SU-DHL-6 (cell line): ENCODE data around the gene ANKRD30B.
"Not testable (repeated sequence)": the region's sequence is repeated elsewhere in the genome, so short reads cannot be mapped to it uniquely, and the experiment has no call there.

Source experiments
- H2AFZ ChIP-seq: fragments of 200-600 bp; sonication (generic); 2 replicates; pipeline ENCODE4 v1.6.1; 2014; ENCODE audit warnings: low read depth, mild to moderate bottlenecking, moderate library complexity, mixed read lengths, antibody characterized with exemption, low read length; ENCODE audit not compliant: severe bottlenecking
- H3F3A ChIP-seq: fragments of 200-600 bp; shearing (Covaris generic); 2 replicates; pipeline ENCODE4 v1.6.0; 2016; ENCODE audit warnings: antibody characterized with exemption, mild to moderate bottlenecking; ENCODE audit not compliant: insufficient read depth
- H3K27ac ChIP-seq: fragments of 200-600 bp; sonication (generic); 2 replicates; pipeline ENCODE4 v1.5.1; 2016; ENCODE audit warnings: low read depth, mild to moderate bottlenecking, low read length, moderate library complexity, mixed read lengths
- H3K27me3 ChIP-seq: fragments of 200-600 bp; sonication (generic), shearing (Covaris generic); 2 replicates; pipeline ENCODE4 v1.6.0; 2014; ENCODE audit warnings: mild to moderate bottlenecking, low read length
- H3K36me3 ChIP-seq: fragments of 200-600 bp; sonication (generic); 2 replicates; pipeline ENCODE4 v1.6.1; 2014; ENCODE audit warnings: mild to moderate bottlenecking, low read length, mixed read lengths
- H3K4me2 ChIP-seq: fragments of 300-600, 200-600 bp; shearing (Covaris generic), sonication (generic); 2 replicates; pipeline ENCODE4 v1.6.0; 2014; ENCODE audit warnings: low read length, low read depth, mild to moderate bottlenecking; ENCODE audit not compliant: poor library complexity, severe bottlenecking
- H3K4me3 ChIP-seq: fragments of 200-600 bp; sonication (generic); 2 replicates; pipeline ENCODE4 v1.5.1; 2014; ENCODE audit warnings: antibody characterized with exemption, low read length, mild to moderate bottlenecking, mixed read lengths; ENCODE audit not compliant: insufficient read depth, poor library complexity, severe bottlenecking
- H3K79me2 ChIP-seq: fragments of 200-600 bp; sonication (generic); 2 replicates; pipeline ENCODE4 v1.6.1; 2014; ENCODE audit warnings: mild to moderate bottlenecking, low read length, moderate library complexity; ENCODE audit not compliant: insufficient read depth
- H3K9ac ChIP-seq: fragments of 200-600 bp; sonication (generic); 2 replicates; pipeline ENCODE4 v1.7.0; 2014; ENCODE audit warnings: mild to moderate bottlenecking, low read length
- H3K9me2 ChIP-seq: fragments of 200-600 bp; sonication (generic); replicated peaks from 2 replicates; pipeline ENCODE4 v1.6.1; 2014; ENCODE audit warnings: low read length; ENCODE audit not compliant: insufficient read depth
- H3K9me3 ChIP-seq: fragments of 200-600 bp; sonication (generic); 2 replicates; pipeline ENCODE4 v1.6.1; 2014; ENCODE audit warnings: low read length, mixed read lengths; ENCODE audit not compliant: insufficient read depth
- H4K20me1 ChIP-seq: fragments of 200-600 bp; sonication (generic); 2 replicates; pipeline ENCODE4 v1.6.1; 2014; ENCODE audit warnings: low read depth, mild to moderate bottlenecking, antibody characterized with exemption, low read length, moderate library complexity, mixed read lengths

Gene ANKRD30B

DNA sequence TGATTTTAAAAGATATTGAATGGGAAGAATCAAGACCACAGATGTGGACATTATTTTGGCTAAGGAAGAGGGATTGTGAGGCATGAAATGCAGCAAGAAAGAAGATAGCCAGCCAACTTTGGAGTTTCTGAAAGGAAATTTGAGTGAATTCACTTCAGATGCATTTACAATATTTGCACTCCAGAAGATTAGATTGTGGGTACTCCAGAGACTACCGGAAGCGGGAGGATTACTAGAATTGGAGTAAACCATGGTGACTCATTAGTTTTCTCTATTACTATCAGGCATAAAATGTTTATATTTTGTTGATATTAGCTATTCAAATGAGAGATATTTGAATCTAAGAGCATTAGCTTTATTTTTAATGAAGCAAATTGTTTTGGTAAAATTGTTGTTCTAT, 93.6 kb downstream of the ANKRD30B start:
- not testable (repeated sequence) for H3K27ac ChIP-seq

DNA sequence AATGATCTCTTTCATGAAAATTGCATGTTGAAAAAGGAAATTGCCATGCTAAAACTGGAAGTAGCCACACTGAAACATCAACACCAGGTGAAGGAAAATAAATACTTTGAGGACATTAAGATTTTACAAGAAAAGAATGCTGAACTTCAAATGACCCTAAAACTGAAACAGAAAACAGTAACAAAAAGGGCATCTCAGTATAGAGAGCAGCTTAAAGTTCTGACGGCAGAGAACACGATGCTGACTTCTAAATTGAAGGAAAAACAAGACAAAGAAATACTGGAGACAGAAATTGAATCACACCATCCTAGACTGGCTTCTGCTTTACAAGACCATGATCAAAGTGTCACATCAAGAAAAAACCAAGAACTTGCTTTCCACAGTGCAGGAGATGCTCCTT, 103.6 kb downstream of the ANKRD30B start:
- H3K4me3 ChIP-seq, H4K20me1 ChIP-seq, H3K27ac ChIP-seq, H2AFZ ChIP-seq, H3K9me2 ChIP-seq, H3K79me2 ChIP-seq, H3K36me3 ChIP-seq, H3K4me2 ChIP-seq, H3K9ac ChIP-seq, H3K27me3 ChIP-seq, H3K9me3 ChIP-seq, H3F3A ChIP-seq: not testable (repeated sequence)

More for the DNA sequence above, 93.6 kb downstream of the ANKRD30B start:
- not testable (repeated sequence) for H2AFZ ChIP-seq, H3K9me3 ChIP-seq, H3K27me3 ChIP-seq, H3K79me2 ChIP-seq, H3K9ac ChIP-seq, H3F3A ChIP-seq, H3K9me2 ChIP-seq, H3K4me3 ChIP-seq, H4K20me1 ChIP-seq, H3K36me3 ChIP-seq, H3K4me2 ChIP-seq

DNA sequence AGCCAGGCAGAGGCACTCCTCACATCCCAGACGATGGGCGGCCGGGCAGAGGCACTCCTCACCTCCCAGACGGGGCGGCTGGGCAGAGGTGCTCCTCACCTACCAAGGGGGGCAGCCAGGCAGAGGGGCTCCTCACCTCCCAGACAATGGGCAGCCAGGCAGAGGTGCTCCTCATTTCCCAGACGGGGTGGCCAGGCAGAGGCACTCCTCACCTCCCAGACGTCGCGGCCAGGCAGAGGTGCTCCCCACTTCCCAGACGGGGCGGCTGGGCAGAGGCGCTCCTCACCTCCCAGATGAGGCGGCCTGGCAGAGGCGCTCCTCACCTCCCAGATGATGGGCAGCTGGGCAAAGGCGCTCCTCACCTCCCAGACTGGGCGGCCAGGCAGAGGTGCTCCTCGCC, 107.7 kb downstream of the ANKRD30B start:
- H3K4me2 ChIP-seq, H3K4me3 ChIP-seq, H3K9me3 ChIP-seq, H4K20me1 ChIP-seq, H3K9me2 ChIP-seq, H3K9ac ChIP-seq, H3F3A ChIP-seq, H3K36me3 ChIP-seq, H3K79me2 ChIP-seq, H3K27me3 ChIP-seq, H2AFZ ChIP-seq, H3K27ac ChIP-seq: not testable (repeated sequence)

DNA sequence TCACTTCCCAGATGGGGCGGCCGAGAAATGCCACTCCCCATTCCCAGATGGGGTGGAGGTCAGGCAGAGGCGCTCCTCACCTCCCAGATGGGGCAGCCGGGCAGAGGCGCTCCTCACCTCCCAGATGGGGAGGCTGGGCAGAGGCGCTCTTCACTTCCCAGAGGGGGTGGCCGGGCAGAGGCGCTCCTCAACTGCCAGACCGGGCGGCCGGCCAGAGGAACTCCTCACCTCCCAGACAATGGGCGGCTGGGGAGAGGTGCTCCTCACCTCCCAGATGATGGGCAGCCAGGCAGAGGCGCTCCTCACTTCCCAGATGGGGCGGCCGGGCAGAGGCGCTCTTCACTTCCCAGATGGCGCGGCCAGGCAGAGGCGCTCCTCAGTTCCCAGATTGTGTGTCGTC, 108.3 kb downstream of the ANKRD30B start:
- H3F3A ChIP-seq, H3K27ac ChIP-seq, H3K4me3 ChIP-seq, H3K36me3 ChIP-seq, H4K20me1 ChIP-seq, H3K4me2 ChIP-seq, H3K9me3 ChIP-seq, H3K79me2 ChIP-seq, H3K27me3 ChIP-seq, H3K9ac ChIP-seq, H2AFZ ChIP-seq, H3K9me2 ChIP-seq: not testable (repeated sequence)

DNA sequence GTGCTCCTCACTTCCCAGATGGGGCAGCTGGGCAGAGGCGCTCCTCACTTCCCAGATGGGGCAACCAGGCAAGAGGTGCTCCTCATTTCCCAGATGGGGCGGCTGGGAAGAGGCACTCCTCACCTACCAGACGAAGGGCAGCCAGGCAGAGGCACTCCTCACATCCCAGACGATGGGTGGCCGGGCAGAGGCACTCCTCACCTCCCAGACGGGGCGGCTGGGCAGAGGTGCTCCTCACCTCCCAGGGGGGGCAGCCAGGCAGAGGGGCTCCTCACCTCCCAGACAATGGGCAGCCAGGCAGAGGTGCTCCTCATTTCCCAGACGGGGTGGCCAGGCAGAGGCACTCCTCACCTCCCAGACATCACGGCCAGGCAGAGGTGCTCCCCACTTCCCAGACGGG, 110.5 kb downstream of the ANKRD30B start:
- H3K9me2 ChIP-seq, H2AFZ ChIP-seq, H3K27me3 ChIP-seq, H3K9me3 ChIP-seq, H3K4me3 ChIP-seq, H3K27ac ChIP-seq, H3K79me2 ChIP-seq, H3K36me3 ChIP-seq, H3F3A ChIP-seq, H3K4me2 ChIP-seq, H3K9ac ChIP-seq, H4K20me1 ChIP-seq: not testable (repeated sequence)

DNA sequence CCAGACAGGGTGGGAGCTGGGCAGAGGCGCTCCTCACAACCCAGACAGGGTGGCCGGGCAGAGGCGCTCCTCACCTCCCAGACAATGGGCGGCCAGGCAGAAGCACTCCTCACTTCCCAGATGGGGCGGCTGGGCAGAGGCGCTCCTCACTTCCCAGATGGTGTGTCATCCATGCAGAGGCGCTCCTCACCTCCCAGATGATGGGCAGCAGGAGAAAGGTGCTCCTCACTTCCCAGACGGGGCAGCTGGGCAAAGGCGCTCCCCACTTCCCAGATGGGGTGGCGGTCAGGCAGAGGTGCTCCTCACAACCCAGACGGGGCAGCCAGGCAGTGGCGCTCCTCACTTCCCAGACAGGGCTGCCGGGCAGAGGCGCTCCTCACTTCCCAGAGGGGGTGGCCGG, 112.0 kb downstream of the ANKRD30B start:
- not testable (repeated sequence) for H3K4me2 ChIP-seq, H3K9me3 ChIP-seq, H2AFZ ChIP-seq, H3K9me2 ChIP-seq, H3K9ac ChIP-seq, H3K27ac ChIP-seq, H3K4me3 ChIP-seq, H4K20me1 ChIP-seq, H3K27me3 ChIP-seq, H3K79me2 ChIP-seq, H3F3A ChIP-seq, H3K36me3 ChIP-seq

DNA sequence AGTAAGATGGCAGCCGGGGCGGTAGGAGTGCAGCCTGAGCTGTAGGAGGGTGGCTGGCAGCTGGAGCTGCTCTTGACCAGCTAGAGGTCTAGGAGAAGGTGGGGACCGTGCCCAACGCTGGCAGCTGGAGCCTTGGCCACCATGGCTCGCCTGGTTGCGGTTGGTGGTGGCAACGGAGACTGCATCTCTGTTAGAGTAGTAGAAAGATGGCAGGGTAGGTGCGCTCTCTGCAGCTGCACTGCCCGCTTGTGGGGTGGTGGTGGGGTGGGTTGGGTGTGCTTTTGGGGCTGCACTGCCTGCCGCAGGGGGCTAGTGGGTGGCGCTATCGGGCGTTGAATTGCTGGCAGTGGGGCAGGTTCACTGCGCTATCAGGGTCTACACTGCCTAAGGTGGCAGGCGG, 118.5 kb downstream of the ANKRD30B start:
- H3K4me2 ChIP-seq, H3K27me3 ChIP-seq, H3K27ac ChIP-seq, H3F3A ChIP-seq, H3K9ac ChIP-seq, H3K36me3 ChIP-seq, H3K79me2 ChIP-seq, H2AFZ ChIP-seq, H3K4me3 ChIP-seq, H4K20me1 ChIP-seq, H3K9me2 ChIP-seq, H3K9me3 ChIP-seq: not testable (repeated sequence)

DNA sequence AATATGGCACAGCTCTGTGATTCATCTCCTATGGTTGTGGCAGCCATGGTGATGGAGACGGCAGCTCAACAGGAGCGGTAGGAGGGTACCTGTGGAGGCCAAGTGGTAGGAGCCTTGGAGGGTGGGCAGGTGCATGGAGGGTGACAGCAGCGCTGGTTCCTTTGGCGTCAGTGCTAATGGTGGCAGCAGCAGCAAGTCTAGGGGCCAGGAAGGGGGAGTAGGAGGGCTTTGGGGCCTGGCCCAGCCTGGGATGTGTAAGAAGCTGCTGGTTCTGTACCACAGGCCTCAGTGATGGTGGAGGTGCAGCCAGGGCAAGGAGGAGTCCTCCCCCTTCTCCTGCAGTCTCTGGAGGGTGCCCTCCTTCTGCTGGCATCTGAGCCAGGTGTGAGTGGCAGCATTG, 120.0 kb downstream of the ANKRD30B start:
- not testable (repeated sequence) for H3K9ac ChIP-seq, H3K4me2 ChIP-seq, H3K27me3 ChIP-seq, H3K27ac ChIP-seq, H3K9me2 ChIP-seq, H3K36me3 ChIP-seq, H3F3A ChIP-seq, H3K4me3 ChIP-seq, H3K9me3 ChIP-seq, H2AFZ ChIP-seq, H4K20me1 ChIP-seq, H3K79me2 ChIP-seq
